ENCODE data around the gene DIPK1B. TPM values are rescaled to one million over a fixed set of nuclear protein-coding genes. Genes with fewer than 3 reads are reported as not detected.

DIPK1B gene
- total and polyA plus RNA-seq, 3 donors from 2014 or later, result 23.3 to 36.2 (median 28.7) TPM

DNA sequence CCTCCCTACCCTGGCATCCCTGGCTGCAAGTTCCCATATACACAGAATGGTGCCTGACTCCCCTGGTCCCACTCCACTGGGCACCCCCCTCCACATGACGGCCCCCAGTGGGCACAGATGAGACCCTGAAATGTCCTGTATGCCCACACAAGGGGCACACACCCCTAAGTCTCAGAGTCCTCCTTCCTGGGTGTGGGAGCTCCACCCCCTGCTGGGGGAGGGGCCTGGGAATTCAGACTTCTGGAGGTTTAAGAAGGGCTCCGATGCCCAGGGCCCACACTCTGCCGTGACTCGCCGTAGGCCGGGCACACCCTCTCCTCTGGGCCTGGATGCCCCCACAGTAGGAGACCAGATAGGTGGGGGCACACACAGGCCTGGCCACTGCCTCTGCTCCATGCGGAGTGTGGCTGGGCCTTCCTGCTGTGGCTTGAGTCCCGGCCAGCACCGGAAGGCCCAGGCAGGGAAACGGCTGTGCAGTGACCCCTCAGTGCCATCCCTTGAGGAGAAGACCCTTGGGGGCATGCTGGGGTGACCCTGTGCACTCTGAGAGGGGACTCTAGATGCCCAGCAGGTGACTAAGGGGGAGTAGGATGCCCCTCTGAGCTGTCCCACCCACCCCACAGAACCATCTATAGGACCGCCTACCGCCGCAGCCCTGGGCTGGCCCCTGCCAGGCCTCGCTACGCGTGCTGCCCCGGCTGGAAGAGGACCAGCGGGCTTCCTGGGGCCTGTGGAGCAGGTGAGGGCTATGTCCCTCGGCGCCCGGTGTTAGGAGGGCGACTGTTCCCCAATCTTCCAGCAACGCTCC lies 43.2 kb upstream of the DIPK1B start:
- Histone ChIP-seq H3K36me3 (ENCODE audit: low read depth, missing control alignments) (no peaks in the 10 kb centered on the region), H3K9me3 (no peaks in the 10 kb centered on the region), H3K4me1 (no peaks in the 10 kb centered on the region), H3K4me3 (no peak overlapping the region), H3K27ac (no peak overlapping the region), H3K27me3 (no peaks in the 10 kb centered on the region)
- TF ChIP-seq POLR2A (IDR thresholded peaks at IDR 0.05) (no peak), CTCF (IDR thresholded peaks at IDR 0.05) (no peak)
- 88 to 93% methylated on average over 3 to 23 of the region's 23 CpGs for WGBS, 2 donors
- no peak for DNase-seq
- intact Hi-C loops (cut with DNase I; ENCODE audit: low total_unique reads), result no loop called here

DNA sequence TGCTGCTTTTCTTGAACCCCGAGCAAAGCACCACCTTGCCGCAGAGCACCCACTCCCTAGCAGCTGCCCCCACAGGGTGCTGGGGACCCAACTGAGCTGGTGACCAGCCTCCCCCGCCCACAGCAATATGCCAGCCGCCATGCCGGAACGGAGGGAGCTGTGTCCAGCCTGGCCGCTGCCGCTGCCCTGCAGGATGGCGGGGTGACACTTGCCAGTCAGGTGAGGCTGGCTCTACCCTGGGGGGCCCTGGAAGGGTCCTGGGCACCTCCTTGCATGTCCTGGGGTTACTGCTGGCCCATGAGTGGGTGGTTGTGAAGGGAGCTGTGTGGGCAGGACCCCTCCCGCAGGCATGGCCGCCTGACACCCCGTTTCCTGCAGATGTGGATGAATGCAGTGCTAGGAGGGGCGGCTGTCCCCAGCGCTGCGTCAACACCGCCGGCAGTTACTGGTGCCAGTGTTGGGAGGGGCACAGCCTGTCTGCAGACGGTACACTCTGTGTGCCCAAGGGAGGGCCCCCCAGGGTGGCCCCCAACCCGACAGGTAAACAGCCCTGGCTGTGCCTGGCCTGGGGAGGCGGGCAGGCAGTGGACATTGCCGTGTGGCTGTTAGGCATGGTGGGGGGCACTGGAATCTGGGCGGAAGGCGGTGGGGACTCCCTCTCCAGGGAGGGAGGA lies 42.4 kb upstream of the DIPK1B start:
- no peak overlapping the region for H3K27ac ChIP-seq
- 61 to 79% methylated on average over 11 to 23 of the region's 23 CpGs for WGBS, 2 donors
- H3K9me3 ChIP-seq, result no peaks in the 10 kb centered on the region

DNA sequence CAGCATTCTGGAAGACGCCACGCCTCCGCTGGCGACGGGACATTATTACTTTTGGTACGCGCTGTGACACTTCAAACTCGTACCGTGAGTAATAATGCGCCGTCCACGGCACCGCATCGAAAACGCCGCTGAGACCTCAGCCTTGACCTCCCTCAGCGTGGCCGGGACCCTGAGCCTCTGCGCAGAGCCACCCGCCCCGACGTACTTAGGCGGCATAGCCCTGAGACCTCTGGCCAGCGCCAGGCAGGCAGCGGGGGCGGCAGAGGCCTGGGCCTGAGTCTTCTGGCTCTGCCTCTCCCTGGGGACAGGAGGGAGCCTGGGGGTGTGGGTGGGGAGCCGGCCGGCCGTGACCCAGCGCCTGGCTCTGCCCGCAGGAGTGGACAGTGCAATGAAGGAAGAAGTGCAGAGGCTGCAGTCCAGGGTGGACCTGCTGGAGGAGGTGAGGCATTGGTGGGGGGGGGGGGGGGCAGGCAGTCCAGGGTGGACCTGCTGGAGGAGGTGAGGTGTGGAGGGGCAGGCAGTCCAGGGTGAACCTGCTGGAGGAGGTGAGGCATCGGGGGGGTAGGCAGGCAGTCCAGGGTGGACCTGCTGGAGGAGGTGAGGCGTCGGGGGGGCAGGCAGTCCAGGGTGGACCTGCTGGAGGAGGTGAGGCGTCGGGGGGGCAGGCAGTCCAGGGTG lies 41.7 kb upstream of the DIPK1B start:
- no peaks in the 10 kb centered on the region for H3K9me3 ChIP-seq
- intact Hi-C loops (cut with DNase I; ENCODE audit: low total_unique reads), result no loop called here
- no peaks in the 10 kb centered on the region for H3K4me1 ChIP-seq
- H3K27ac ChIP-seq, result no peak overlapping the region
- 70 to 74% methylated on average over 16 to 35 of the region's 36 CpGs for WGBS, 2 donors
- TF ChIP-seq POLR2A (IDR thresholded peaks at IDR 0.05) (no peak), CTCF (IDR thresholded peaks at IDR 0.05) (no peak)
- no peaks in the 10 kb centered on the region for H3K27me3 ChIP-seq
- no peak for DNase-seq
- no peak overlapping the region for H3K4me3 ChIP-seq
- no peaks in the 10 kb centered on the region for H3K36me3 ChIP-seq (ENCODE audit: low read depth, missing control alignments)

More for the DNA sequence above, 42.4 kb upstream of the DIPK1B start:
- Histone ChIP-seq H3K4me1 (no peaks in the 10 kb centered on the region), H3K36me3 (ENCODE audit: low read depth, missing control alignments) (no peaks in the 10 kb centered on the region), H3K4me3 (no peak overlapping the region), H3K27me3 (no peaks in the 10 kb centered on the region)
- TF ChIP-seq CTCF (IDR thresholded peaks at IDR 0.05), result no peak
- no peak for TF ChIP-seq POLR2A (IDR thresholded peaks at IDR 0.05)
- no peak for DNase-seq
- intact Hi-C loops (cut with DNase I; ENCODE audit: low total_unique reads), result no loop called here

DNA sequence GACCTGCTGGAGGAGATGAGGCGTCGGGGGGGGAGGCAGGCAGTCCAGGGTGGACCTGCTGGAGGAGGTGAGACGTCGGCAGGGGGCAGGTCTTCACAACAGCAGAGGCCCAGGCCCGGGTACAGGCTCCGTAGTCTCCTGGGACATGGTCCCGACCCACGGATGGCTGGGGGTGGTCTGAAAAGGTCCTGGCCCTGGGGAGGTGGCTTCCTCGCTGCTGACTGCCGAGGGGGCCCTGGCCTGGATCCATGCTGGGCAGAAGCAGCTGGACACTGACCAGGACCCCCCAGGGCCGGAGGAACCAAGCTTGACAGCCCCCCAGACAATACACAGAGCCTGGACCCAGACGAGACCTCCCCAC lies 41.1 kb upstream of the DIPK1B start:
- no peaks in the 10 kb centered on the region for H3K36me3 ChIP-seq (ENCODE audit: low read depth, missing control alignments)
- no peaks in the 10 kb centered on the region for H3K27me3 ChIP-seq
- 49 to 50% methylated on average over 9 to 10 of the region's 12 CpGs for WGBS, 2 donors
- no peak overlapping the region for H3K4me3 ChIP-seq
- intact Hi-C loops (cut with DNase I; ENCODE audit: low total_unique reads), result no loop called here
- H3K4me1 ChIP-seq, result no peaks in the 10 kb centered on the region
- no peak for TF ChIP-seq POLR2A (IDR thresholded peaks at IDR 0.05)
- no peak for TF ChIP-seq CTCF (IDR thresholded peaks at IDR 0.05)
- no peak overlapping the region for H3K27ac ChIP-seq
- no peak for DNase-seq
- H3K9me3 ChIP-seq, result no peaks in the 10 kb centered on the region
